HG03378 (cell line): ENCODE results near the gene CD207.

Experiments
- ATAC-seq: cut with Tn5 transposase; IDR thresholded peaks from one replicate; pipeline ENCODE4 v1.9.1; 2021; ENCODE audit warnings: mild to moderate bottlenecking, moderate library complexity; ENCODE audit not compliant: unreplicated experiment

Gene CD207

DNA sequence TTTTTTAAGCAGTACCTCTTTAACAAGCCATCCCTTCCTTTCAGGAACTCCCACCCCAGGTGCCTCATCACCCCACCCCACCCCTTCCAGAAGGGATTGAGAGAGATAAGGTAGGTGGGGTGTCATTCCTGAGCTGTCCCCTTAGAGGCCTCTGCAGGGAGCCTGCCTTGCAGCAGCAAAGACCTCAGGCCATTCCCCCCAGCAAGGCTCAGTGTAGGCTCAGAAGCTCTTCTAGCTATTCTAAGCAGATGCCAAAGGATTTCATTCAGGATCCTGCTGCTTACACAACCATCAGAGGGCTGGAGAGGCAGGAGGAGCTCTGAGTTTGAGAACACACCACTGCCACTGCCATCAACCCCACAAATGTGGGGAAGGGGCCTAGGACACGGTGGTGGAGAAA is 39.4 kb downstream of the CD207 start:
- no peak for ATAC-seq

DNA sequence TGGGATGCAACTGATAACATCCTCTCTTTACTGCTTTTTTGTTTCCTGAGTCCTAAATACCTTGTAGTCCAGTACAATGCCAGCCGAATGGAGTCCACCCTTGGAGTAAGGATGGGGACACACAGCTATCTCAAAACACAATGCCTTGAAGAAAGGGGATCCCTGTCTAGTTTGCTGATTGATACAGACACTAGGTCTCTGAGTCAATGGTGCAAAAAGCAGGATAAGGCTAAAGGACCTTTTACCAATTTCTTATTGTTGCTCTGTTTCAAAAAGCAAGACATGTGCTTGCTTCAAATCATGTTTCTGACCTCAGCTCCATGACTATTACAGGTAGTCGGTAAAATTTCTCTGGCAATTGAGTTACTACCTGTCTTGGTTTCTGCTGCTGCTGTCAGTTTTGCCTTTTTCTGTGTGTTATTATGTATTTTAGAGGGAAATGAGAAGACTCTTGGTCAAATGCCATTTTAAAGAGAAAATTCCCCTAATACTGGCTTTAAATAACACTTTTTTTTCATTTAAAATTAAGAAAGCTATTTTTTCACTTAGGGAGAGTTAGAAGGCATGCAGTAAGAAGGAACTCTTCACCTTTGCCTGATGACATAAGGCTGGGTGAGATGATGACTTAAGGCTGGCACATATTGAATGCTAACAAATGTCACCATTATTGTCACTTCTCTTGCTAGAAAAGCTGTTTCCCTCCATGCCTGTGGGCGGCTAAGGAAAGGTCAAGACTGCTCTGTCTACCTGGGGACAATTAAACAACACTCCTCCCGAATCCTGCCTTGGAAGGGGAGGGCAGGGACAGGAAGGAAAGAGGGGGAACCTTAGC is 40.2 kb downstream of the CD207 start:
- ATAC-seq: no peak

DNA sequence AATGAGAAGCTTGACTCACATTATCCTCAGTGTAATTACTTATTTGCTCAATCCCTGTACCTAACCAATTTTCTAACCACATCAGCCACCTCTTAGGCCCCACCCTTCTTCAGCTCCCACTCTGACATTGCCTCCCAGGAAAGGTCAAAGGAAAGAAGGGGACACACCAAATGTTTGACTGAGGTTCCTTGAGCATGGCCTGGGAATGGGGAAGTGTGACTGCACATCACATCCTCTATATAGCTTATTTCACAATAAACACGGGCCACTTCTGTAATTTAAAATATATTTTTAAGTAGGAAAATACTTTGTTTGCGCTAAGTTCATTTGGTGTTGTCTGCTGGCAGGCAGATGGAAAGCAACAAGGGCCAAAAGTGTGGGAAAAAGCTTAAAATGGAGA is 42.2 kb downstream of the CD207 start:
- no peak for ATAC-seq

DNA sequence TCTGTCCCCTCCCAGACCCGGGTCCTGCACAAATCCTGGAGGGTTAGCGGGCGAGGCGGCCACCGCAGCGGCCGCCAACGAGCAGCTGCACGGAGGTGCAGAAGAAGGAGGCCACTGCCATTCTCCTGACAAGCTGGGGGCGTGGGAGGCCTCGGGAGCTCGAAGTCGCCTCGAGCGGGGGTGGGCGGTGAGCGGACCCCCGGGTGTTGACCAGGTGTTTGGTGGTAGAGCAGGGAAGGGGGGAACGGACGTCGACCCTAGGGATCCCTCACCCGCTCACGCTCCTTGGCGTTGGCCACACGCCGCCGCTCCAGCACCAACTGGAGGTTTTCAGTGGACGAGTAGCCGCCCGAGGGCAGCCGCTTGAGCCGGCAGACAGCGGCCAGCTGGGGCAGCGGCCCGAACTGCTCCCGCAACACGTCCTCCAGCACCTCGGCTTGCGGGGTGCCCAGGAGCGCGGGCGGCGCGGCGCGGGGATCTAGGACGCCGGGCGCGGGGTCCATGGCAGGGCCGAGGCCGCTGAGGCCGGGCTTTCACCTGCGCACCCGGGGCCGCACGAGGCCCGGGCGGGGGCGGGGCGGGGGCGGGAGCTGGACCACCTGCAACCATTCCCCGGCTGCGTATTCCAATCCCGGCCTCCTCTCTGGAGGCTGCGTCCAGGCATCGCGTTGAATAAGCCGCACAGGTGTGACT is 45.3 kb downstream of the CD207 start, which contains the start of gene FIGLA:
Gene FIGLA (minus strand): TSS at position 508 of the 693 bp plus-strand sequence. CDS start 5 bp downstream, at position 503.
- no peak for ATAC-seq

DNA sequence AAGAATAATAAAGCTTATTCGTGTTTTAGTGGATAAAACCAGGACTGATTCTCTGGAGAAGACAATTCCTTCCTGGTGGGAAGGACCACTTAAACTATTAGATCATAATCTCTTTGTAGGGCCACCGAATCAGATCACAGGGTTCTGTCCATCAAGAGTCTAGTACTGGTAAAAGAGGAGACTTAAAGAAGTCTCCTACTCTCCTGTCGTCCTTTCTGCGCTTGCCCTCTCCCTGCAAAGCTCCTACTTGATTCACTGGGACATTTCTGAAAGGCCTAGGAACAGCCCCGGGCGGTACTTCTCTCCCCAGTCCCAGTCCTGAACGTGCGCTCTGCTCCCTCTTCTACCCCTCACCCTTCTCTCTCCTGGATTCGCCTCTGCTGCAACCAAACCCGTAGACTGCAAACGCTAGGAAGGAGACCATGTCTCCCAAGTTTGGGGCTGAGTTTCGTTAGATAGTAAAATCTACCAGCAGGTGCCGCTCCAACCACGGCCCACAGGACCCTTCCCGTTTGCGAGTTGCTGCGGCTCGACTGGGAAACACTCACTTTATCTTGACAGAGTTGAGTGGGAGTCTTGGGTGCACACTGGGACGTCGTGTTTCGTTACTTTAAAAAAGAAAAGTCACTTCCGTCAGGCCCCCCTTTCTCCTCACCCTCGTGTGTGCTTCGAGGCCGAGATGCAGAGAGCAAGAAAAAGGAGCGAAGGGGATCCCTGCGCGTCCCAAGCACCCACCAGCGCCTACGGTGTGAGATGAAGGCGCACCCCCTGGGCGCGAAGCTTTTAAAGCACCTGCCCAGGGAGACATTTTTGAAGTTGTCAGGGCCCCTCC is 46.1 kb downstream of the CD207 start:
- no peak for ATAC-seq

DNA sequence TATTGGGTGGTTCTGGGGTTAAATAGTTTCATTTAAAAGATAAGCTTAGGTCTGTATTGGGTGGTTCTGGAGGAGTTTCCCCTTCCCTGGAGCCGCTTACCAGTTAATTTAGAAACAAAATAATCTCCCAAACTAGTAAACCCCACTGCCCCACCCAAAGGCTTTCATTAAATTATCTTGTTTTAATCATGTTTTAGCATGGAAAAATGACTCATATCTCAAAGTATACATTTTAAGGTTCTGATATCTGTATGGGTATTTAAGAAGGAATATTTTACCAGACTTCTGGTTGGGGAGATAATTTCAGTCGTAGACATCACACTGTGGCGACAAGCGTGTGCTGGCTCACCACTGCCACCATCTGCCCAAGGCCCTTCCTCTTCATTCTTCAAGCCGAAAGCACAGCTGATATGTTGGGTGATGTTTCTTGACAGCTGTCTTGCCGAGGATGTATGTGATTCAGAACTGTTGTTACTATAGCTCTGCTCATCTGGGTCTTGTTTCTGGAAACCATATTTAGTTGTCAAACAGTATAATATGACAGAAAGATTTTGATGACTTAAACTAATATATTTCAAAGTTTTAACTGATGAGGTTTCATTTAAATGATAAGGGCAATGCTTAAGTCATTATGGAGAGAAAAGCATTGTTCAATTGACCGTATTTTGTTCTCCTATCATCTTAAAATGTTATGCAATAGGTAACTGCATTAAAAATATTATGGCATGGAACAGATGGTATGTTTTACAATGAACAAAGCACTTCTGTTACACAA is 50.3 kb downstream of the CD207 start:
- no peak for ATAC-seq

DNA sequence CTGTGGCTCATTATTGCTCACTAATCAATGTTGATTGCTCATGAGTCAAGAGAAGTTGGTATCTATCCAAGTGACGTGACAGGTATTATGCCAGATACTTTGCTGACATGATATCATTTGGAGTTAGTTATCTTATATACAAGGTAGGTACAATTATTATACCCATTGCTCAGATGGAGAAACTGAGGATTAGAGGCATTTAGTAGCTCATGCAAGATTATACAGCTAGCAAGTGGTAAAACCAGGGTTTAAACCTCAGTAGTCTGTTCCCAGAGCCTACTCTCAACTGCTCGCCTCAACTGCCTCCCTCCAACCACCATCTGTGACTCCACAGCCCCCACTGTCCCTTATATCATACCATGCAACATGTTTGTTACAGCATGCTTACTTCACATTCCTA is 51.3 kb downstream of the CD207 start:
- ATAC-seq: no peak
